ENCODE measurements around the gene ZBTB24. TPM values are rescaled to one million over a fixed set of nuclear protein-coding genes. Genes with fewer than 3 reads are reported as not detected.
"Not testable (repeated sequence)": the region's sequence is repeated elsewhere in the genome, so short reads cannot be mapped to it uniquely, and the experiment has no call there.

ZBTB24 gene
- total RNA-seq (2014; rRNA removed; shearing (Covaris generic)), result 11.5 and 13.4 TPM in 2 replicates

DNA sequence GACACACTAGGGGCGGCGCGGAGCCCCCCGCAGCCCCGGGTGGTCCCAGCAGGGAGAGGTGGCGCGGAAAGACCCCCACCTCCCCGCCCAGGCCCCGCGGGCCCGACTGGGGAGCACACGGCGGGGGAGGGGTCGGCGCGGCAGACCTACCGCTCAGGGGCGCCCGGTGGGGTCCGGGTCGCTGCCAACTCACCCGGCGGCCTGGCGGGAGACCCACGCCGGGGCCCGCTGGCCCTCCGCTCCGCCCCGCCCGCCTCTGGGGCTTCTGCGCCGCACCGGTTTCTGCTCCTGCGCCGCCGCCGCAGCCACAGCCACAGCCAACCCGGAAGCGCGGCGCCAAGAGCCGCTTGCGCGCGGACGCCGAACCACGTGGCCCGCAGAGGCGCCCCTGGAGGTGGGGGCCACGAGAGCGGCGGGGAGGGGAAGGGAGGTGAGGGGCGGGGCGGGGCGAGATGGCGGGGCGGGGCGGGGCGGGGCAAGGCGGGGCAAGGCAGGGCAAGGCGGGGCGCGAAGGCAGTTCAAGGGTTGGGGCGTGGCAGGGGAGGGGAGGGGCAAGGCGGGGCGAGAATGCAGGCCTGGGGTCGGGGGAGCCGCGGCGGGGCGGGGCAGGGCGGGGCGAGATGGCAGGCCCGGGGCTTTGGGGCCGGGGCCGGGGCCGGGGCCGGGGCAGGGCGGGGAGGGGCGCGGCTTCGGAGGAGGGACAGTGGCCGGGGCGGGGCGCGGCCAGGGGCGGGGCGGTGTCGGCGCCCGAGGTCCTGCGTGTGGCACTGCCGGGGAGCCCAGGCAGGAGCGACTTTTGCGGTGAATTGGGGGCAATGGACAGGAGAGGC is at the start of gene ZBTB24:
ZBTB24 (minus strand) TSS at position 315 of the 830 bp plus-strand sequence. CDS start 1,193 bp downstream, outside the sequence.
- DNase-seq (ENCODE audit: low read depth), result peak; percentile 90

GRCh38 chr6:109531446-109531845 is 48.4 kb upstream of the ZBTB24 start:
- no peak for DNase-seq (ENCODE audit: low read depth)

DNA sequence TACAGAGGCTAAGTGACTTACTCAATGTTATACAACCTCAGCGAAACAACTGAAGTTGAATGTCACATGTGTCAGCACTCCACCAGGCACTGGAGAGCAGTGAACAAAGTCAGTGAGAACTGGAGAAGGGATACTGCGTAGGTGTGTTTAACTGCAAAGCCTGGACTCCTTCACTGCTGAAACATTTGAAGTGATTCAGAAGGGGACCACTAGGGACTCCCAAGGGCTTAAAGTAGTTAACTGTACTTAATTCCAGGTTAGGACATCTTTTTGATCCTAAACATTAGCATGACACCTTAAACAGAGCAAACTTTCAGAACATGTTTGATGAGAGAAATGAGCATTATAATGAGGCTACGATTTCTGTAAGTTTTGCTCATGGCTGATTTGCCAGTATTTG is 45.0 kb upstream of the ZBTB24 start:
- DNase-seq (ENCODE audit: low read depth), result peak; percentile 30

DNA sequence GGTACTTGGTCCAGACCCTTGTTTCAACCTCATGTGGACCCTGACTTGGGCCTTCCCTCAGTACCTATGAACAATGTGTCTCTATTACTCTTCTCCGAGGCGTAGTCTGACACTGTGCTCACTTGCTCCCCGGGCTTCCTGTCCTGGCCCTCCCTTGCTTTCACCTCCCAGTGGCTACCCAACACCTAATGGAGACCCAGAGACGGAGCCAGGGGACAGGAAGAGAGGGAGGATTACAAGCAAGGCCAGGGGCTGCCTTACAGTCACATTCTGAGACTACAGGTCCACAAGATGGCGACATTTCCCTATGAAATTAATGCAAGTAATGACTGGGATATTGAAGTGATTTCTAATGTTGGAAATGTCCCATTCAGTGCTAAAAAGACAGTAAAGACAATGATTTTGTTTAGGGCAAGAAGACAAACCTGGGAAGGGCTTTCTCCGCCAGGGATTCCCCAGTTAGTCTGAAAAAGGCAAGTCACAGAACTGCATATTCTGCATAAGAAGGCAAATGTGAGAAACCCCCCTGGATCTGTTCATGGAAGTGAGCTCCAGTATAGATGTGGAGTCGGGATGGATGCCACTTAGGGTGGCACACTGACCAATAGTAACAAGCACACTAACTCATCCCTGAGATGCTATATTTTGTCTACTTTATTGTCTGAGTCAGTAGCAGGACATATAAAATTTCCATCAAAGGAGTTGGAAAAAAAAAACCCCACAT is 44.0 kb upstream of the ZBTB24 start:
- DNase-seq (ENCODE audit: low read depth), result peak; percentile 82

GRCh38 chr6:109524129-109524528 is 41.1 kb upstream of the ZBTB24 start:
- no peak for DNase-seq (ENCODE audit: low read depth)

GRCh38 chr6:109523478-109523877 is 40.5 kb upstream of the ZBTB24 start:
- DNase-seq (ENCODE audit: low read depth), result peak; percentile 91

GRCh38 chr6:109521080-109521479 is 38.1 kb upstream of the ZBTB24 start:
- DNase-seq (ENCODE audit: low read depth), result no peak

DNA sequence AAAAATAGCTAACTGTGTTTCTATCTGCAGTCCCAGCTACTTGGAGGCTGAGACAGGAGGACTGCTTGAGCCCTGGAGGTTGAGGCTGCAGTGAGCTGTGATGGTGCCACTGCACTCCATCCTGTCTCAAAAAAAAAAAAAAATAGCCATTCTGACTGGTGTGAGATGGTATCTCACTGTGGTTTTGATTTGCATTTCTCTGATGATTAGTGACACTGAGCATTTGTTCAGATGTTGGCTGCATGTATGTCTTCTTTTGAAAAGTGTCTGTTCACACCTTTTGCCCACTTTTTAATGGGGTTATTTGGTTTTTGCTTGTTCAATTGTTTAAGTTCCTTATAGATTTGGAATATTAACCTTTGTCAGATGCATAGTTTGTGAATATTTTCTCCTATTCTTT is 36.6 kb upstream of the ZBTB24 start:
- not testable (repeated sequence) for DNase-seq (ENCODE audit: low read depth)

DNA sequence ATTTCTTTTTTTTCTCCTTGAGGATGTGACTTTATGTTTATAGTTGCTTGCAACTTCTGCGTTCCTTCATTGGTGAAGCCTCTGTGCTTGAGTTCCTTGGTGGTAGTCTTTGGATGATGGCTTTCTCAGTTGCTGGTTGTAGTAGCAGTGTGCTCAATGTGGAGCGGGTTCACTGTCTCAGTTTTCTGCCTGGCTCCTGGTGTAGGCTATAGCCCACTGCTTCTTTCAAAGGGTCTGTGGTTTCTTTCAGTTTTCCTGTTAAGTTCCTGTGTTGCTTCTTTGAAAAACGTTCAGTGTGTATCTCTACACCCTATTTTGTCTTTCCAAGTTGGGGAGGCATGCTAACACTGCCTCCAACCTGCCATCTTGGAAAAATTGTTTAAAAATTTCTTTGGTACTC is 33.9 kb upstream of the ZBTB24 start:
- DNase-seq (ENCODE audit: low read depth), result no peak

GRCh38 chr6:109515781-109516409 is 32.9 kb upstream of the ZBTB24 start:
- peak; percentile 55 for DNase-seq (ENCODE audit: low read depth)

- DNase-seq (ENCODE audit: low read depth), result peak; percentile 79
Observed at GRCh38 chr6:109514946-109515345, 31.9 kb upstream of the ZBTB24 start.

DNA sequence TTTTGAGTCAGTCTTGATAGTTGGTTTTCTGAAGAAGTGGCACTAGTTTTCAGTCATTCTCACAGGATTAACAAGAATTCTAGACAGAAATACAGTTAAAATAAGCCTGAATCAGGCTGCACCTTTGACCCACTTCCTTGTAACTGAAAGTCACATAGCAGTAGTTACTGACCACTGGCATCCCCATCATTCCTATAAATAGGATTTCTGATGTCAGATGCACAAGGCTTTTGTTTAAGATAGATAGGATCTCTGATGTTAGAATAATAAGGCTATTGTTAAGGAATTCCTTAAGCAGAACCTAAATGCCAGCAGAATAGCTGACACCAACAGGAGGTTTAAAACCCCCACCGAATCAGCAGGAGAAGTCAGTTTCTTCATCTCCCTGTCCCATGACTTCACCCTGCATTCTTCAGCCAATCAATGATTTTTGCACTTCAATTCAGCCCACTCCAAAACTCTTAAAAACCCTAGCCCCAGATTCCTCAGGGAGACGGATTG is 30.6 kb upstream of the ZBTB24 start:
- peak; percentile 91 for DNase-seq (ENCODE audit: low read depth)

DNA sequence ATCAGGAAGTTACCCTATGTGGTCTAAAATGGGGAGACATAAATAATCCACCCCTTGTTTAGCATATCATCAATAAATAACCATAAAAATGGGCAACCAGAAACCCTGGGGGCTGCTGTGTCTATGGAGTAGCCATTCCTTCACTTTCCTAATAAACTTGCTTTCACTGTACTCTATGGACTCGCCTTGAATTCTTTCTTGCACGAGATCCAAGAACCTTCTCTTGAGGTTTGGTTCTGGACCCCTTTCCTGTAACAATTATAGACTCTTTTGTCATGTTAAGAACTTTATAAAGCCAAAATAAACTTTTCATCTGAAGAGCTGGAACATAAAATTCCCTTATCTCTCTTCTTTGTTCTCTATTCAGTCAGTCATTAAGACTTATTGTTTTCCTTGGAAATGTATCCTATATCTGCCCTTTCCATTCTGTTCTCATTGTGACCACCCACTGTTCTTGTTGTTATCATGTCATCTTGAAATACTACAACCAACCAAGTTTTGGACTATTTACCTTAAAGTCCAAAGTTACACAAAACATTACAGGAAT is 29.3 kb upstream of the ZBTB24 start:
- no peak for DNase-seq (ENCODE audit: low read depth)

- peak; percentile 32 for DNase-seq (ENCODE audit: low read depth)
Observed at GRCh38 chr6:109511832-109512231, 28.8 kb upstream of the ZBTB24 start.

DNA sequence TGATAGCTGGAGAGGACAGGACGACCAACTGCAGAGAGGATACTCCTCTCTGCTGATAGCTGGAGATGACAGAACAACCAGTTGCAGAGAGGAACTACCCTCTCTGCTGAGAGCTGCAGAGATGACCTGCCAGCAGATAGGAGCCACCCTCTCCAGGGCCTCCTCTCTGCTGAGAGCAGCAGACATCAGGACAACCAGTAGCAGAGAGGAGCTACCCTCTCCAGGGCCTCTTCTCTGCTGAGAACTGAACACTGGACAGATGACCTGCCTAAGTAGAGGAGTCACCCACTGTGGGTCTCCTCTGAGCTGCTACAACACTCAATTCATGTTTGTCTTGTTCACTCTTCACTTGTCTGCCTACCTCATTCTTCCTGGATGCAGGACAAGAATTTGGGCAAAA is 27.3 kb upstream of the ZBTB24 start:
- no peak for DNase-seq (ENCODE audit: low read depth)

- no peak for DNase-seq (ENCODE audit: low read depth)
Observed at GRCh38 chr6:109508166-109508860, 25.3 kb upstream of the ZBTB24 start.

GRCh38 chr6:109507490-109508072 is 24.6 kb upstream of the ZBTB24 start:
- no peak for DNase-seq (ENCODE audit: low read depth)

DNA sequence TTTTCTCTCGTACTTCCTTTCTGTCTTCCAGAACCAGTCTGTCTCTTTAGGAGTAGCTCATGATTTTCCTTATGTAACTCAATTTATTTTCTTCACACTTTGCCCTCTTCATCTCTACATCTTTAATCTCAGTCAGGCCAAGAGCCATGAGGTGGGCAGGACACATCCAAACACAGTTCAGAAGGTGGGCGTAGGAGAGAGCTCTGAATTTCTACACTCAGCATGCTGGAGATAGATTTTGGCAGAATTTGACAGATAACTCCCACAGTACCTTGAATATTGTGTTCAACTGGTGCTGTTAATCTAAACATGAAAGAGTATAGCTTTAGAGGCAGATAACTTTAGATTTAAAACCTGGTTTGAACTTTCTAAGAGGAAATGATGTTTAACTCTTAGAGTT is 23.8 kb upstream of the ZBTB24 start:
- no peak for DNase-seq (ENCODE audit: low read depth)

GRCh38 chr6:109506314-109506713 is 23.3 kb upstream of the ZBTB24 start:
- no peak for DNase-seq (ENCODE audit: low read depth)

DNA sequence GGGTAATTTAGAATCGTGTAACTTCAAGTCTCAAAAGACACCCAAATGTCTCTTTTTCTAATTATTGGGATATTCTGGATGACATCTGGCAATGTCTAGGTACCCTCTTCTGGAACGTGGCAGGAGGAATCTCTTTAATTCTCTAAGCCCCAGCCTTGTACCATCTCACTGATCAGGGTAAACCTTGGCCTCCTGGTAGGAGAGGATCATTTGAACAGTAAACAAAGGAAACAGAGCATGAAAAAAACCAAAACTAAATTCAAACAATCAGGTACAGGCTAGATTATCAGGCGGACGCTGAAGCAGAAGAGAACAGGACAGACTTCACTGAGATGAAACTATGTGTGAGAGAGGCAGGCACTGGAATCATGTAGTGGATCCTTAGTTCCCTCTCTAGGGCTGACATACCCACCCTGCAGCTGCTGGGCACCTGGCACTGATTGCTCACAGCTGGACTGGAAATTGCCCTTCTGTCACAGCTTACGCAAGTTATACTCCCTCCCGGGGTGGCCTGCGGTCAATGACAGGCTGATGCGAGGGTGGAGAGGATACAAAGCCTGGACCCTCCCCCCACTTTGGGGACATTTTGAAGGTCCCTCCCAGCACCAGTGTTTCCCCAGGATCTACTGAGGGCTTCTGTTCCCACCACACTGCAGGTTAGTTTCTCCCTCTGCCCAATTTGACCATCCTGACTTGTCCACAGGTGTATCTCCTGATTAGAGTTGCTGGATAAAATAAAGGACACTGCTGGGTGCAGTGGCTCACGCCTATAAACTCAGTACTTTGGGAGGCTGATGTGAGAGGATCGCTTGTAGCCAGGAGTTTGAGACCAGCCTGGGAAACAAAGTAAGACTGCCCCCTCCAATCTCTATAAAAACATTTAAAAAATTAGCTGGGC is 20.6 kb upstream of the ZBTB24 start:
- DNase-seq (ENCODE audit: low read depth), result no peak

Data from M059J (cell line).